DOHH2 (cell line): ENCODE results near the gene SLC17A8.

Experiments used
- CTCF ChIP-seq: fragments of 200-600 bp; sonication (generic); IDR thresholded peaks from one replicate; pipeline ENCODE4 v1.5.1; 2014; ENCODE audit warnings: antibody characterized with exemption, mild to moderate bottlenecking, low read depth, low read length; ENCODE audit not compliant: poor library complexity, severe bottlenecking
- EZH2phosphoT487 ChIP-seq: fragments of 200-600 bp; sonication (generic); IDR thresholded peaks from 2 replicates; pipeline ENCODE4 v1.6.1; 2017; ENCODE audit warnings: borderline replicate concordance, mild to moderate bottlenecking, antibody characterized with exemption, low read length, moderate library complexity, mixed read lengths

GRCh38 chr12:100468126-100468525, 111.3 kb downstream of the SLC17A8 start:
- TF ChIP-seq CTCF, result no peak
- no peak for TF ChIP-seq EZH2phosphoT487
